ENCODE measurements around the gene ITGA2B. TPM values are rescaled to one million over a fixed set of nuclear protein-coding genes. Genes with fewer than 3 reads are reported as not detected.
A peak's percentile ranks its signal among the peaks of the same experiment; 100 is the strongest.

ITGA2B gene
- total and polyA plus RNA-seq, 3 donors from 2014 or later, result 5.1 to 6.7 (median 6.0) TPM

GRCh38 chr17:44356241-44356640 lies 33.2 kb downstream of the ITGA2B start:
- Histone ChIP-seq H3K4me3 (no peak overlapping the region), H3K27ac (no peak overlapping the region), H3K27me3 (no peaks in the 10 kb centered on the region), H3K4me1 (peaks cover 7% of the 10 kb centered on the region), H3K9me3 (no peaks in the 10 kb centered on the region), H3K36me3 (ENCODE audit: low read depth, missing control alignments) (no peaks in the 10 kb centered on the region)
- intact Hi-C loops (cut with DNase I; ENCODE audit: low total_unique reads), result no loop called here
- no peak for TF ChIP-seq POLR2A (IDR thresholded peaks at IDR 0.05)
- TF ChIP-seq, protein P1, sequence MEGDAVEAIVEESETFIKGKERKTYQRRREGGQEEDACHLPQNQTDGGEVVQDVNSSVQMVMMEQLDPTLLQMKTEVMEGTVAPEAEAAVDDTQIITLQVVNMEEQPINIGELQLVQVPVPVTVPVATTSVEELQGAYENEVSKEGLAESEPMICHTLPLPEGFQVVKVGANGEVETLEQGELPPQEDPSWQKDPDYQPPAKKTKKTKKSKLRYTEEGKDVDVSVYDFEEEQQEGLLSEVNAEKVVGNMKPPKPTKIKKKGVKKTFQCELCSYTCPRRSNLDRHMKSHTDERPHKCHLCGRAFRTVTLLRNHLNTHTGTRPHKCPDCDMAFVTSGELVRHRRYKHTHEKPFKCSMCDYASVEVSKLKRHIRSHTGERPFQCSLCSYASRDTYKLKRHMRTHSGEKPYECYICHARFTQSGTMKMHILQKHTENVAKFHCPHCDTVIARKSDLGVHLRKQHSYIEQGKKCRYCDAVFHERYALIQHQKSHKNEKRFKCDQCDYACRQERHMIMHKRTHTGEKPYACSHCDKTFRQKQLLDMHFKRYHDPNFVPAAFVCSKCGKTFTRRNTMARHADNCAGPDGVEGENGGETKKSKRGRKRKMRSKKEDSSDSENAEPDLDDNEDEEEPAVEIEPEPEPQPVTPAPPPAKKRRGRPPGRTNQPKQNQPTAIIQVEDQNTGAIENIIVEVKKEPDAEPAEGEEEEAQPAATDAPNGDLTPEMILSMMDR (IDR thresholded peaks at IDR 0.05), result no peak
- WGBS, 2 donors, result 89 to 97% methylated on average over 8 to 9 of the region's 11 CpGs
- no peak for DNase-seq

DNA sequence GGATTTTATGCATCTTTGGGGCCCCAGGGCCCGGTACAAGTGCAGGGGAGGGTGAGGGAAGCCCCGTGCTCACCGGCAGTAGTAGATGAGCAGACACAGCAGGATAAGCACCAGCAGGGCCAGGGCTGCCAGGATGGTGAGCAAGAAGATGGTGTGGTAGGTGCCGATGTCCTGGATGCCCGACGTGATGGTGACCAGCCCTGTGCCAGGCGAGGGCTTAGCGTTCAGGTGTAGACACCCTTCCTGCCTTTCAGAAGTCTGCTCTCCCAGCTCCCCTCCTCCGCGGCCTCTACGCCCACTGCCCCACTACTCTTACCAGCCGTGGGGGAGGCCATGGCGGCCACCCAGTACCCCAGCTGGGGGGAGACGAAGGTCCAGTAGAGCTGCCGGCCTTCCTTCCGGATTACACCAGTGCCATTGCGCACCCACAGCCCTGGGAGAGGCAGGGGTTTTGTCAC lies 33.8 kb downstream of the ITGA2B start:
- H3K27me3 ChIP-seq, result no peaks in the 10 kb centered on the region
- no peaks in the 10 kb centered on the region for H3K36me3 ChIP-seq (ENCODE audit: low read depth, missing control alignments)
- no peak for DNase-seq
- no peak for TF ChIP-seq POLR2A (IDR thresholded peaks at IDR 0.05)
- TF ChIP-seq, protein P1 (IDR thresholded peaks at IDR 0.05), result no peak
- intact Hi-C loops (cut with DNase I; ENCODE audit: low total_unique reads), result no loop called here
- no peak overlapping the region for H3K4me3 ChIP-seq
- H3K27ac ChIP-seq, result no peak overlapping the region
- peaks cover 1% of the 10 kb centered on the region for H3K4me1 ChIP-seq
- H3K9me3 ChIP-seq, result no peaks in the 10 kb centered on the region
- 61 to 67% methylated on average over 3 to 17 of the region's 17 CpGs for WGBS, 2 donors

- intact Hi-C loops (cut with DNase I; ENCODE audit: low total_unique reads), result no loop called here
- no peak for TF ChIP-seq POLR2A (IDR thresholded peaks at IDR 0.05)
- TF ChIP-seq, protein P1 (IDR thresholded peaks at IDR 0.05), result peak; percentile 19 to 35 (median 29)
- H3K4me1 ChIP-seq, result no peaks in the 10 kb centered on the region
- no peaks in the 10 kb centered on the region for H3K27me3 ChIP-seq
- DNase-seq, result peak; percentile 74
- H3K9me3 ChIP-seq, result no peaks in the 10 kb centered on the region
- H3K4me3 ChIP-seq, result peak overlapping the region; percentile 21 to 29
- no peaks in the 10 kb centered on the region for H3K36me3 ChIP-seq (ENCODE audit: low read depth, missing control alignments)
- no peak overlapping the region for H3K27ac ChIP-seq
- WGBS, 2 donors, result 47 to 63% methylated on average over 32 to 70 of the region's 77 CpGs
These were observed 34.6 kb downstream of the ITGA2B start for GRCh38 chr17:44354582-44355561.

DNA sequence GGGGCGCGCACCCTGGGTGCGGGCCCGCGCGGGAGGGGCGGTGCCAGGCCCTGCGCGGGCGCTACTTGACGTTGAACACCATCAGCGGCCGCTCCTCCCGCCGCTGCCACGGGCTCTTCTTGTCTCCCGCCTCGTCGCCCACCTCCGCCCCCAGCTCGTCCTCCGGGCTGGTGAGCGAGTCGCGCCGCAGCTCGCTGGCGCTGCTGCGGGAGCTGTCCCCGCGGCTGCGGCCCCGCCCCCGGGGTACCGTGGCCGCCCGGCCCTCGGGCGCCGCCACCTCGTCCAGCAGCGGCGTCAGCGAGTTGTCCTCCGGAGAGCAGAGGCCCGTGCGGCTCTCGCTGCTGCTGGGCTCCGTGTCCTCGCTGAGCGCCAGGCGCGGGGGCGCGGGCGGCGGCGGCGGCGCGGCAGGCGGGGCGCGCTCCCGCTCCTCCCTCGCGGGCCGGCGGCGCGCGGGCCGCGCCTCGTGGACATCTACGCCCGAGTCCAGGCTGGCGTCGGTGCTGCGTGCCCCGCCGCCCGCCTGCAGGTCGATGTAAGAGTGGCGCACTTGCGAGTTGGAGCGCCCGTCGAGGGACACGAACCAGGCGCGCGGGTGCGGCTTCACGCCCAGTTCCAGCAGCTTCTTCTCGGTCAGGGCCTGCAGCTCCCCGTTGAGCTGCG lies 35.6 kb downstream of the ITGA2B start:
- H3K36me3 ChIP-seq (ENCODE audit: low read depth, missing control alignments), result no peaks in the 10 kb centered on the region
- no peaks in the 10 kb centered on the region for H3K27me3 ChIP-seq
- H3K4me3 ChIP-seq, result peak overlapping the region; percentile 34 to 47
- peak overlapping the region in 1 of 2 donors; percentile 56 for H3K27ac ChIP-seq
- 32 to 40% methylated on average over 12 to 90 of the region's 98 CpGs for WGBS, 2 donors
- peak; percentile 61 for DNase-seq
- H3K4me1 ChIP-seq, result no peaks in the 10 kb centered on the region
- intact Hi-C loops (cut with DNase I; ENCODE audit: low total_unique reads), result no loop called here
- TF ChIP-seq POLR2A (IDR thresholded peaks at IDR 0.05), result no peak
- no peaks in the 10 kb centered on the region for H3K9me3 ChIP-seq
